H1 (cell line): ENCODE results near the gene LHFPL6. TPM values are rescaled to one million over a fixed set of nuclear protein-coding genes. Genes with fewer than 3 reads are reported as not detected.

Source experiments
- CTCF ChIA-PET: fragments of 300-600 bp; sonication (Branson Sonifier 250); formaldehyde crosslinking; loops from one replicate; lab custom pipeline; 2021; ENCODE audit not compliant: partially characterized antibody; lab: Charles Lee
- POLR2A ChIA-PET: fragments of 300-600 bp; sonication (Branson Sonifier 250); formaldehyde crosslinking; loops from one replicate; lab custom pipeline; 2021; ENCODE audit warnings: inconsistent platforms; ENCODE audit not compliant: partially characterized antibody; lab: Charles Lee
- DNase-seq, 2 experiments: peaks; one replicate each; pipeline versions ENCODE4 v3.0.0 to v3.0.0-alpha.2; 2010 to 2022; ENCODE audit warnings: low spot score in 2 of 2, low read depth in 1 of 2, mixed read lengths in 1 of 2
- FAIRE-seq: peaks from 2 replicates; lab custom pipeline; 2011; peaks lifted over from hg19 to GRCh38; lab: Jason Lieb, UNC
- H2AFZ ChIP-seq: 2 replicates; pipeline ENCODE4 v1.8.1; 2012; ENCODE audit warnings: low read length, inconsistent platforms
- H2AK5ac ChIP-seq: 2 replicates; pipeline ENCODE4 v1.6.1; 2013; ENCODE audit warnings: low read depth, low read length
- H2BK120ac ChIP-seq: replicated peaks from 2 replicates; pipeline ENCODE3; 2013; ENCODE audit warnings: low read depth, low read length, inconsistent platforms
- H2BK12ac ChIP-seq: 2 replicates; pipeline ENCODE4 v1.6.1; 2013; ENCODE audit warnings: low read depth, low read length
- H2BK15ac ChIP-seq: 2 replicates; pipeline ENCODE4 v1.6.1; 2013; ENCODE audit warnings: low read length
- H2BK20ac ChIP-seq: 2 replicates; pipeline ENCODE4 v1.6.1; 2013; ENCODE audit warnings: low read length
- H2BK5ac ChIP-seq: 2 replicates; pipeline ENCODE4 v1.6.1; 2013; ENCODE audit warnings: low read depth, low read length
- H3K14ac ChIP-seq: 2 replicates; pipeline ENCODE4 v1.6.1; 2013; ENCODE audit warnings: inconsistent platforms; ENCODE audit not compliant: insufficient read length
- H3K18ac ChIP-seq: 2 replicates; pipeline ENCODE4 v1.6.1; 2013; ENCODE audit warnings: low read length; ENCODE audit errors: extremely low read depth
- H3K23ac ChIP-seq: 2 replicates; pipeline ENCODE4 v1.6.1; 2013; ENCODE audit warnings: inconsistent platforms; ENCODE audit not compliant: insufficient read length
- H3K23me2 ChIP-seq: 2 replicates; pipeline ENCODE4 v1.6.1; 2013; ENCODE audit warnings: low read depth, low read length
- H3K27ac ChIP-seq: 2 replicates; pipeline ENCODE4 v1.6.1; 2011; ENCODE audit warnings: low read depth, low read length, inconsistent platforms
- H3K27me3 ChIP-seq, 4 experiments: replicated peaks in 1 of 4; 1 replicate in 1 of 4; 2 replicates in 3 of 4; pipeline versions ENCODE4 v1.6.1 to v1.8.1; 2011 to 2013; ENCODE audit warnings: low read length in 3 of 4, mild to moderate bottlenecking in 3 of 4, inconsistent platforms in 2 of 4, mixed read lengths in 2 of 4, moderate library complexity in 1 of 4; ENCODE audit not compliant: control insufficient read depth in 3 of 4, insufficient read depth in 3 of 4; ENCODE audit errors: extremely low read depth in 1 of 4
- H3K36me3 ChIP-seq, 4 experiments: 2 replicates each; pipeline versions ENCODE4 v1.6.1 to v1.8.1; 2011 to 2013; ENCODE audit warnings: mild to moderate bottlenecking in 4 of 4, low read length in 3 of 4, moderate library complexity in 2 of 4, control low read depth in 1 of 4, inconsistent platforms in 1 of 4; ENCODE audit not compliant: insufficient read depth in 4 of 4, control insufficient read depth in 2 of 4
- H3K4ac ChIP-seq: replicated peaks from 2 replicates; pipeline ENCODE3; 2013; ENCODE audit warnings: low read length, low read depth, mixed read lengths, inconsistent platforms; ENCODE audit not compliant: insufficient read length
- H3K4me1 ChIP-seq, 4 experiments: replicated peaks in 1 of 4; 1 replicate in 1 of 4; 2 replicates in 3 of 4; pipeline versions ENCODE4 v1.6.1 to v1.8.1; 2011 to 2013; ENCODE audit warnings: low read length in 3 of 4, inconsistent platforms in 2 of 4, mixed read lengths in 1 of 4; ENCODE audit not compliant: insufficient read depth in 4 of 4, control insufficient read depth in 3 of 4
- H3K4me2 ChIP-seq, 2 experiments: 2 replicates each; pipeline versions ENCODE4 v1.6.1 to v1.8.1; 2011 to 2013; ENCODE audit warnings: low read depth in 2 of 2, low read length in 2 of 2, control low read depth in 1 of 2, inconsistent platforms in 1 of 2, mild to moderate bottlenecking in 1 of 2; ENCODE audit not compliant: insufficient read depth in 1 of 2
- H3K4me3 ChIP-seq, 4 experiments: fragments of 200-600, 300-600 bp in 1 of 4; sonication (generic), shearing (Covaris generic), sonication (Bioruptor Twin) in 1 of 4; 2 replicates each; pipeline versions ENCODE4 v1.5.1 to v1.8.1; 2011 to 2016; ENCODE audit warnings: low read length in 4 of 4, low read depth in 3 of 4, control low read depth in 2 of 4, inconsistent platforms in 2 of 4, mild to moderate bottlenecking in 2 of 4, mixed read lengths in 1 of 4, moderate library complexity in 1 of 4; ENCODE audit not compliant: insufficient read depth in 2 of 4; ENCODE audit errors: extremely low read depth in 1 of 4
- H3K56ac ChIP-seq: replicated peaks from 2 replicates; pipeline ENCODE3; 2013; ENCODE audit warnings: low read depth, mild to moderate bottlenecking, mixed read lengths, low read length, inconsistent platforms; ENCODE audit not compliant: insufficient read length
- H3K79me1 ChIP-seq: 2 replicates; pipeline ENCODE4 v1.6.1; 2013; ENCODE audit warnings: low read depth, low read length, control low read depth
- H3K79me2 ChIP-seq, 2 experiments: 2 replicates each; pipeline versions ENCODE4 v1.6.1 to v1.8.1; 2012 to 2013; ENCODE audit warnings: low read length in 2 of 2, mild to moderate bottlenecking in 2 of 2, inconsistent platforms in 1 of 2; ENCODE audit not compliant: insufficient read depth in 2 of 2, control insufficient read depth in 1 of 2
- H3K9ac ChIP-seq, 4 experiments: replicated peaks in 1 of 4; 1 replicate in 1 of 4; 2 replicates in 3 of 4; pipeline versions ENCODE4 v1.6.1 to v1.8.1; 2011 to 2013; ENCODE audit warnings: low read depth in 3 of 4, low read length in 3 of 4, control low read depth in 2 of 4, mild to moderate bottlenecking in 2 of 4, moderate library complexity in 2 of 4, inconsistent platforms in 1 of 4; ENCODE audit errors: extremely low read depth in 1 of 4
- H3K9me3 ChIP-seq, 2 experiments: 2 replicates each; pipeline versions ENCODE4 v1.6.1 to v1.8.1; 2012 to 2013; ENCODE audit warnings: mild to moderate bottlenecking in 2 of 2, moderate library complexity in 2 of 2, control low read depth in 1 of 2, inconsistent platforms in 1 of 2, low read depth in 1 of 2, low read length in 1 of 2, mixed read lengths in 1 of 2; ENCODE audit not compliant: insufficient read depth in 2 of 2
- H4K20me1 ChIP-seq, 2 experiments: replicated peaks in 1 of 2; 2 replicates each; pipeline versions ENCODE3 to v1.8.1; 2011 to 2013; ENCODE audit warnings: inconsistent platforms in 2 of 2, low read length in 2 of 2, mild to moderate bottlenecking in 1 of 2; ENCODE audit not compliant: insufficient read depth in 2 of 2, control insufficient read depth in 1 of 2
- H4K5ac ChIP-seq: 2 replicates; pipeline ENCODE4 v1.6.1; 2013; ENCODE audit warnings: low read length, low read depth, mixed read lengths, inconsistent platforms; ENCODE audit not compliant: insufficient read length
- H4K8ac ChIP-seq: 2 replicates; pipeline ENCODE4 v1.8.0; 2013; ENCODE audit warnings: mild to moderate bottlenecking, moderate library complexity, low read length, inconsistent platforms; ENCODE audit not compliant: insufficient read depth; ENCODE audit errors: extremely low read depth
- H4K91ac ChIP-seq: replicated peaks from 2 replicates; pipeline ENCODE3; 2013; ENCODE audit warnings: low read length, mixed read lengths, inconsistent platforms; ENCODE audit not compliant: insufficient read length
- CREB1 ChIP-seq: IDR thresholded peaks from 2 replicates; pipeline ENCODE4 v1.6.1; 2012; ENCODE audit warnings: inconsistent platforms
- KDM5A ChIP-seq: fragments of 200-600 bp; IDR thresholded peaks from 2 replicates; pipeline ENCODE4 v1.7.1; 2012; ENCODE audit warnings: mild to moderate bottlenecking, low read length, inconsistent platforms, mixed read lengths
- MAFK ChIP-seq: IDR thresholded peaks from 2 replicates; pipeline ENCODE4 v1.6.1; 2012; ENCODE audit warnings: low read depth, mild to moderate bottlenecking, improper control_type of control experiment, low read length
- RBBP5 ChIP-seq: IDR thresholded peaks from 2 replicates; pipeline ENCODE4 v1.7.1; 2012; ENCODE audit warnings: low read depth, mild to moderate bottlenecking, inconsistent platforms, low read length, moderate library complexity, borderline replicate concordance
- SRF ChIP-seq: IDR thresholded peaks from 2 replicates; pipeline ENCODE4 v1.6.1; 2011; ENCODE audit warnings: mild to moderate bottlenecking, low read depth, low read length, moderate library complexity
- WGBS, 2 experiments: shearing (Covaris generic) in 1 of 2; methylation state at CpG; one replicate each; pipeline versions ENCODE4 v1.1.6 to v1.1.7; 2013 to 2015; ENCODE audit warnings: low lambda C conversion rate in 2 of 2, mixed read lengths in 2 of 2, inconsistent platforms in 1 of 2, low coverage in 1 of 2, missing lambda C conversion rate in 1 of 2; ENCODE audit not compliant: insufficient replicate concordance in 2 of 2, insufficient coverage in 1 of 2, insufficient read length in 1 of 2; ENCODE audit errors: extremely low coverage in 1 of 2, missing lambda C conversion rate in 1 of 2; 5-methylcytosine and 5-hydroxymethylcytosine counted together
- polyA plus RNA-seq, 7 experiments: library from polyadenylated mRNA; depleted of rRNA in 3 of 7; stranded (reverse) in 5 of 7; unstranded in 2 of 7; fragments of >200 nt in 5 of 7; fragments of 200-250 nt in 2 of 7; gene quantifications; 1 replicate in 5 of 7; 2 replicates in 1 of 7; 4 replicates in 1 of 7; pipeline versions ENCODE4 v1.2.1 to v1.2.3, GENCODE V29; 2011 to 2013; ENCODE audit warnings: missing spikeins in 2 of 7, mixed read lengths in 2 of 7
- total RNA-seq: library from RNA; stranded (reverse); fragmentation: NEBNext Ultra II Directional; extraction: Animal tissue kit (Norgen Biotek cat#: 25700); gene quantifications from 2 replicates; pipeline ENCODE4 v1.2.1, GENCODE V29; 2021
- TF ChIP-seq, protein P1 (sequence below): IDR thresholded peaks from 2 replicates; pipeline ENCODE4 v1.6.1; 2012; ENCODE audit warnings: inconsistent platforms
- TF ChIP-seq, protein P2 (sequence below): IDR thresholded peaks from 2 replicates; pipeline ENCODE4 v1.6.1; 2012; ENCODE audit warnings: inconsistent platforms

The LHFPL6 gene
- total and polyA plus RNA-seq, 2 of the 8 experiments (the other 6 are each of a cell fraction or from before 2014, with no cell fraction given), result 7.6 to 17.0 TPM

DNA sequence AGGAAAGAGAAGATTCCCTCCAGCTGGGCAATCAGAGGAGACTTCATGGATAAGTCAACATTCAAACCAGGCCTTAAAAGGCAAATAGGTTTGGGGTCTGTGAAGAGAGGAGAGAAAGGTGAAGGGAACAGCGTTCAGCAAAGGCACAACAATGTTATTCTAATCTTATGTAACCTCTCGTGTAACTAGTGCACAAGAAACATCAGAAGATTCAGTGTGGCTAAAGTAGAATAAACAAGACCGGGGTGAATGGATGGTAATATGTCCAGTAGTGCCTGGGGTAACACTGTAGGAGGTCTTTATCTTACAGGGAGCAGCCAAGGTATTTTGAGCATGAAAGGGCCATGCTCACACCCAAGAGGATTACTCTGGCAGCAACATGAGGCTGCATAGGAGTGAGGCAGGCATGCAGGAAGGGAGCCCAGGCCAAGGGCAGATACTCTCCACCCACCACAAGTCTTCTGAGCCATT lies 24.1 kb downstream of the LHFPL6 start:
- H3K4ac ChIP-seq, result no peak overlapping the region
- no peak overlapping the region for H3K4me3 ChIP-seq
- no peak overlapping the region for H2BK5ac ChIP-seq
- H2BK12ac ChIP-seq, result no peak overlapping the region; the same call in 1 of the 2 replicates
- no peaks in the 10 kb centered on the region; the same call in 1 of the 2 replicates for H3K79me1 ChIP-seq
- H3K9ac ChIP-seq, result no peak overlapping the region
- no peaks in the 10 kb centered on the region for H4K20me1 ChIP-seq
- H3K4me1 ChIP-seq, result peaks cover 3 to 7% (median 6%) of the 10 kb centered on the region in 4 experiments; a peak in 5 of 7 replicates
- no peak overlapping the region for H2BK120ac ChIP-seq
- H4K5ac ChIP-seq, result no peak overlapping the region
- H4K91ac ChIP-seq, result no peak overlapping the region
- no peak overlapping the region for H4K8ac ChIP-seq
- no peaks in the 10 kb centered on the region for H3K9me3 ChIP-seq
- H3K36me3 ChIP-seq, result no peaks in the 10 kb centered on the region
- no peak overlapping the region for H2AK5ac ChIP-seq
- ChIA-PET CTCF (interaction anchor here (0.7 to 1.5 kb wide), 2 partner anchors 68 to 162 kb away, joined by 3 to 4 read pairs; no protein-coding TSS in a partner anchor), POLR2A (no interaction called here)
- no peak overlapping the region for H2BK15ac ChIP-seq
- no peaks in the 10 kb centered on the region for H3K27me3 ChIP-seq
- no peak overlapping the region for H3K4me2 ChIP-seq
- no peak overlapping the region for H3K27ac ChIP-seq
- WGBS, 2 experiments, result 82% methylated on average over 3 of the region's 3 CpGs; no CpG with 5 or more reads in 1 of the 2 experiments
- FAIRE-seq, result no peak
- no peaks in the 10 kb centered on the region for H3K79me2 ChIP-seq
- no peak overlapping the region for H3K56ac ChIP-seq
- no peaks in the 10 kb centered on the region for H3K23me2 ChIP-seq
- H3K18ac ChIP-seq, result no peak overlapping the region
- no peak overlapping the region for H3K14ac ChIP-seq
- 0 out of 2 replicates have a peak overlapping the region, but pooled peaks have one; percentile 34 for H2BK20ac ChIP-seq
- TF ChIP-seq, protein P1, sequence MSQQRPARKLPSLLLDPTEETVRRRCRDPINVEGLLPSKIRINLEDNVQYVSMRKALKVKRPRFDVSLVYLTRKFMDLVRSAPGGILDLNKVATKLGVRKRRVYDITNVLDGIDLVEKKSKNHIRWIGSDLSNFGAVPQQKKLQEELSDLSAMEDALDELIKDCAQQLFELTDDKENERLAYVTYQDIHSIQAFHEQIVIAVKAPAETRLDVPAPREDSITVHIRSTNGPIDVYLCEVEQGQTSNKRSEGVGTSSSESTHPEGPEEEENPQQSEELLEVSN, result no peak
- TF ChIP-seq, protein P2, sequence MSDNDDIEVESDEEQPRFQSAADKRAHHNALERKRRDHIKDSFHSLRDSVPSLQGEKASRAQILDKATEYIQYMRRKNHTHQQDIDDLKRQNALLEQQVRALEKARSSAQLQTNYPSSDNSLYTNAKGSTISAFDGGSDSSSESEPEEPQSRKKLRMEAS, result peak; percentile 25; the same call in 1 of the 2 replicates
- TF ChIP-seq MAFK (no peak), RBBP5 (no peak), CREB1 (no peak), KDM5A (no peak), SRF (peak; percentile 55; the same call in 1 of the 2 replicates)
- no peak overlapping the region for H3K23ac ChIP-seq
- DNase-seq, result no peak
- H2AFZ ChIP-seq, result no peak overlapping the region
